ENCODE data around the gene STK24.

The STK24 gene

DNA sequence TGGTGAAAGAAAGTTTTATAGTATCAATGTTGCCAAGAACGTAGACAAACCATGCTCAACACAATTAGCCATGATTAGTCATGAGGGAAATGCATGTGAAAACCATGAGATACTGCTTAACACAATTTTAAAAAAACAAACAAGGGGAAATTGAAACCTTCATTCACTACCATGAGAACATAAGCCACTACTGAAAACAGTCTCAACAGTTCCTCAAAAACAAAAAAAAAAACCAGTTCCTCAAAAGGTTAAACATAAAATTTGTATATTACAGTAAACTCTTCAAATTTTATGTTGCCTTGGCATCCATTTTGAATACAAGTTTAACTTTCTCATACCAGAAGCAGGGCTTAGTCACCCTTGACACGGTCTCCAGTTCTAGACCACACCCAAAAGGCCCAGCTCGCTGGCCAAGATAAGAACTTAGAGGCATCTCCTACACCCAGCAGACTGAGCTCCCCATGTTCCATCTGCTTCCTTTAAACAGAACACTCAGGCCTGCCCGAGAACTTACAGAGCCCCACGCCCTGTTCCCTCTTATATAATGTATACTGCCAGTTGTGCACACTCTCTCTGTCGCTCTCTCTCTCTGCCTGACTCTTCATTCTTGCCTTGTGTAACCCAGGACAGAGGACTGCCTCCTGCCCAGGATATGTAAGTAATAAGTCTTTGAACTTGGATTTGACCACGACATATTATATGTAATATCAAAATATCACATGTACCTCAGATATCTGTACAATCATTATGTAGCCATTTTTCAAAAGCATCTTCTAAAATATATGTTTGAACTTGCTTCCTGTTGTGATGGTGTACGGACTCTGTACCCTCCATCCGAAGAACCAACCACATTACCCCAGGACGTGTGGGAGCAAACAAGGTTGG lies 67.4 kb downstream of the STK24 start:
- TF ChIP-seq, protein P1, sequence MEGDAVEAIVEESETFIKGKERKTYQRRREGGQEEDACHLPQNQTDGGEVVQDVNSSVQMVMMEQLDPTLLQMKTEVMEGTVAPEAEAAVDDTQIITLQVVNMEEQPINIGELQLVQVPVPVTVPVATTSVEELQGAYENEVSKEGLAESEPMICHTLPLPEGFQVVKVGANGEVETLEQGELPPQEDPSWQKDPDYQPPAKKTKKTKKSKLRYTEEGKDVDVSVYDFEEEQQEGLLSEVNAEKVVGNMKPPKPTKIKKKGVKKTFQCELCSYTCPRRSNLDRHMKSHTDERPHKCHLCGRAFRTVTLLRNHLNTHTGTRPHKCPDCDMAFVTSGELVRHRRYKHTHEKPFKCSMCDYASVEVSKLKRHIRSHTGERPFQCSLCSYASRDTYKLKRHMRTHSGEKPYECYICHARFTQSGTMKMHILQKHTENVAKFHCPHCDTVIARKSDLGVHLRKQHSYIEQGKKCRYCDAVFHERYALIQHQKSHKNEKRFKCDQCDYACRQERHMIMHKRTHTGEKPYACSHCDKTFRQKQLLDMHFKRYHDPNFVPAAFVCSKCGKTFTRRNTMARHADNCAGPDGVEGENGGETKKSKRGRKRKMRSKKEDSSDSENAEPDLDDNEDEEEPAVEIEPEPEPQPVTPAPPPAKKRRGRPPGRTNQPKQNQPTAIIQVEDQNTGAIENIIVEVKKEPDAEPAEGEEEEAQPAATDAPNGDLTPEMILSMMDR (IDR thresholded peaks at IDR 0.05; ENCODE audit: control insufficient read depth, insufficient read depth, low read depth, low read length, missing control alignments) = no peak
- no peak overlapping the region for H3K4me3 ChIP-seq (ENCODE audit: control insufficient read depth, low read depth, low read length)
- DNase-seq (ENCODE audit: low read depth) = peak; percentile 78

DNA sequence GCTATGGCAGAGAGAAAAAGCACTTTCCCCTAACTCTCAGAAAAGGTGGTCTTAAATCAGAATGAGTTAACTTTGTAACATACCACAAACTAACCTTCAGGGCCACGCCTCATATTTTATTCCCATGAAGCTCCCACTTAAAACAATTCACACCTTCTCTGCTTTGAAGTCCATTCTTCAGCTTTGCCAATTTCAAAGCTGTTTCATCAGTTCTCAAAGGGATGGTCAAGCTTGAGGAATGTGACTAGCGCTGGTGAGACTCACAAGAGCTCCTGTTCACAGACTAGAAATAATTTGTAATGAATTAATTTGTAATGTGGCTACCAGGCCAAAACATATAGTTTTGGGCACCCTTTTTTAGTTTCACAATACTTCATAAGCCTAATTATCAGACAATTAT lies 68.2 kb downstream of the STK24 start:
- TF ChIP-seq, protein P1 (IDR thresholded peaks at IDR 0.05; ENCODE audit: control insufficient read depth, insufficient read depth, low read depth, low read length, missing control alignments) = no peak
- peak; percentile 67 for DNase-seq (ENCODE audit: low read depth)
- H3K4me3 ChIP-seq (ENCODE audit: control insufficient read depth, low read depth, low read length) = no peak overlapping the region

DNA sequence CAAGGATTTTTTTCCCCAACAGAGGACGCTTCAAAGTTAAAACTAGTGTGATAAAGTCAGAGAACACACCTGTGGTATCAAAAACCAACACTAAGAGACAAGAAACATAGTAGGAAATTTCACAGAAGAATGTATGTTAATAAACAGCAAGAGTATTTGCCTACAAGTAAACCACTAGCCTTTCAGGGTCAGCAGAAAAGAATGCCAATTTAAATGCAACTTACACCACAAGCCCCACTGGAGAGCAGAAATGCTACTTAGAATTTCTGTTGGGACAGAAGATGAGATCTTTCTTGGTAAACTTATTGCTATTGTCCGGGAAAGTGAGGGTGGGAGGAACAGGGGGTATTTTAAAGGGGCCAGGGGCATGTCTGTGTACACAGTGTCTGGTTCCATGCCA lies 68.6 kb downstream of the STK24 start:
- no peak for DNase-seq (ENCODE audit: low read depth)
- TF ChIP-seq, protein P1 (IDR thresholded peaks at IDR 0.05; ENCODE audit: control insufficient read depth, insufficient read depth, low read depth, low read length, missing control alignments) = no peak
- H3K4me3 ChIP-seq (ENCODE audit: control insufficient read depth, low read depth, low read length) = no peak overlapping the region

DNA sequence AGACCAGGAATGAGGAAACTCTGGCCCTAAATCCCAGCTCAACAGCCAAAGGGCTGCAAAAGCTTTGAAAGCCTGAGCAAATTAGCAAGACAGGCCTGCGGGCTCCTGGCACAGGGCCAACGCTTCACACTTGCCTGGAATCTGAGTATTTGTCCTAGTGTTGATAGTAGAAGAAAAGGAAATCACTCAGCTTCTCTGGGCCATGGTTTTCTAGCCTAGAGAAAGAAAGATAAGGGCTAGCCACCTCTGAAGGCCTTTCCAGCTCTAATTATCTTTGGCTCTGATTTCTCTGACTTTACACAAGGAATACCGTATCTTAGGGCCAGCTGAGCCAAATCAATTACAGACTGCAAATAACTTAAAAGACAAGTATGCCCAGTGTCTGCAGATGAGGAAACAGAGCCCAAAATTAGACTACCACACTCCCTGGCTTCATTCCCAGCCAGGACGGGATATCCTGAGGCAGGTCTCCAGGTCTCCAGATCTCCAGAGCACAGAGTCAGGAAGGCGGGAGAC lies 69.6 kb downstream of the STK24 start:
- TF ChIP-seq, protein P1 (IDR thresholded peaks at IDR 0.05; ENCODE audit: control insufficient read depth, insufficient read depth, low read depth, low read length, missing control alignments) = no peak
- DNase-seq (ENCODE audit: low read depth) = no peak
- no peak overlapping the region for H3K4me3 ChIP-seq (ENCODE audit: control insufficient read depth, low read depth, low read length)

DNA sequence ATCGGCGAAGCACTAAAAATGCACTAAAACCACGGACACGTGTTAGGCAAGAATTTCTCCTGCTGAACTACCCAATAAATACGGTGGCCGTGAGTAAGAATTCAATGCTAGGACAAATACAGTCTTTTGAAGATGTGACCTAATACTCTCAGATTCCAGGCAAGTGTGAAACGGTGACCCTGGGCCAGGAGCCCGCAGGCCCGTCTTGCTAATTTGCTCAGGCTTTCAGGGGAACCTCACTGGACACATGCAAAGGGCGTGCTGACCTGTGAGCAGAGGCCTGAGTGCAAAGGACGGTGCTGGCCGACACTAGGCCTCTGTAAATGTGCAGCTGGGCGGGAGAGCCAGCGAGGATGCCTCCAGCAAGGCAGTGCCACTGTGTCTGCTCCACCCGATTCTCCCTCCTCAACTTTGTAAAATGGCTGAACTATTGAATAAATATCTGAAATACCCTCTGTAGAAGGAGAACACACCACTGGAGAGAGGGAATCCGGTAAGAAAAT lies 70.1 kb downstream of the STK24 start:
- DNase-seq (ENCODE audit: low read depth) = no peak
- H3K4me3 ChIP-seq (ENCODE audit: control insufficient read depth, low read depth, low read length) = no peak overlapping the region
- TF ChIP-seq, protein P1 (IDR thresholded peaks at IDR 0.05; ENCODE audit: control insufficient read depth, insufficient read depth, low read depth, low read length, missing control alignments) = no peak

DNA sequence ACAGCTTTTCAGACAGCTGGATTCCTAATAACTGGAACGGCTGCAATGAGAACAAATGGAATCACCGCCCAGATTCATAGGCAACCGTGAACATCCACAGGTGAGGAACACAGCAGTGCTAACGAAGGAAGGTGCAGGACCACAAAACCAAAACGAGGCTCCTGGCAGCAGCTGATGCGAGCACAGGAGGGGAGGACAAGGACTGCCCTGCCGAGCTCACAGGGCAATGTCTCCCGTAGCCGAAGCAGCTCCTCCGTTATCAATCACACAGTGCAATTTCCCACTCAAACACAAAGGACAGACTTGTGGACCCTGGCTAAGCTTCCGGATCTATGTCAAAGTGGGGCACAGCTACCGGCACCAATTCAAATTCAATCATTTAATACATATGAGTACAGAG lies 70.6 kb downstream of the STK24 start:
- TF ChIP-seq, protein P1 (IDR thresholded peaks at IDR 0.05; ENCODE audit: control insufficient read depth, insufficient read depth, low read depth, low read length, missing control alignments) = no peak
- no peak for DNase-seq (ENCODE audit: low read depth)
- no peak overlapping the region for H3K4me3 ChIP-seq (ENCODE audit: control insufficient read depth, low read depth, low read length)
